Hepatocyte (in vitro differentiated cells): ENCODE measurements around the gene PKN1.

Experiments used
- EZH2 ChIP-seq: fragments of 200-600 bp; sonication (generic); IDR thresholded peaks from 2 replicates; pipeline ENCODE4 v1.6.1; 2016; ENCODE audit warnings: antibody characterized with exemption, mild to moderate bottlenecking, borderline replicate concordance
- EZH2phosphoT487 ChIP-seq: fragments of 200-600 bp; sonication (generic); IDR thresholded peaks from one replicate; pipeline ENCODE4 v1.6.1; 2018; ENCODE audit warnings: antibody characterized with exemption, mild to moderate bottlenecking, low read depth, moderate library complexity; ENCODE audit not compliant: unreplicated experiment, severe bottlenecking
- TF ChIP-seq, protein P1 (sequence below): fragments of 200-600 bp; sonication (generic); IDR thresholded peaks from 2 replicates; pipeline ENCODE4 v1.5.1; 2016; ENCODE audit warnings: antibody characterized with exemption, mild to moderate bottlenecking; ENCODE audit not compliant: poor library complexity

DNA sequence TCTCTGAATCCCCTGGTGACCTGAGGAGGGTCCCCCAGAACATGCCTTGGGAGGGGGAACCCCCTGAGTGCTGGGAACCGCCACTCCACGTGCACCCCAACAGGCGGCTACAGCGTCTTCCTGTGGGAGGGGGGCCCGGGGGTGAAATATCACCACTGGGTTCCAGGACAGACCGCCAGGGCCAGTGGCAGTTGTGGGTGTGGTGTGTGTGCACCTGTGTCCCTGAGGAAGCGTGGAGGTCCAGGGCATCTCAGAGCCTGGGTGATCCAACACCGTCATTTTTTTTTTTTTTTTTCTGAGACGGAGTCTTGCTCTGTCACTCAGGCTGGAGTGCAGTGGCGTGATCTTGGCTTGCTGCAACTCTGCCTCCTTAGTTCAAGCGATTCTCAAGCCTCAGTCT is 47.6 kb upstream of the PKN1 start:
- TF ChIP-seq, protein P1, sequence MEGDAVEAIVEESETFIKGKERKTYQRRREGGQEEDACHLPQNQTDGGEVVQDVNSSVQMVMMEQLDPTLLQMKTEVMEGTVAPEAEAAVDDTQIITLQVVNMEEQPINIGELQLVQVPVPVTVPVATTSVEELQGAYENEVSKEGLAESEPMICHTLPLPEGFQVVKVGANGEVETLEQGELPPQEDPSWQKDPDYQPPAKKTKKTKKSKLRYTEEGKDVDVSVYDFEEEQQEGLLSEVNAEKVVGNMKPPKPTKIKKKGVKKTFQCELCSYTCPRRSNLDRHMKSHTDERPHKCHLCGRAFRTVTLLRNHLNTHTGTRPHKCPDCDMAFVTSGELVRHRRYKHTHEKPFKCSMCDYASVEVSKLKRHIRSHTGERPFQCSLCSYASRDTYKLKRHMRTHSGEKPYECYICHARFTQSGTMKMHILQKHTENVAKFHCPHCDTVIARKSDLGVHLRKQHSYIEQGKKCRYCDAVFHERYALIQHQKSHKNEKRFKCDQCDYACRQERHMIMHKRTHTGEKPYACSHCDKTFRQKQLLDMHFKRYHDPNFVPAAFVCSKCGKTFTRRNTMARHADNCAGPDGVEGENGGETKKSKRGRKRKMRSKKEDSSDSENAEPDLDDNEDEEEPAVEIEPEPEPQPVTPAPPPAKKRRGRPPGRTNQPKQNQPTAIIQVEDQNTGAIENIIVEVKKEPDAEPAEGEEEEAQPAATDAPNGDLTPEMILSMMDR = no peak
- TF ChIP-seq EZH2phosphoT487 (no peak), EZH2 (no peak)
